NCI-H82 treated with DMSO at 0.1 percent for 48 hours (cell line): ENCODE measurements around the gene SLC6A8.
"Not testable (repeated sequence)": the region's sequence is repeated elsewhere in the genome, so short reads cannot be mapped to it uniquely, and the experiment has no call there.

Source experiments
- DNase-seq: peaks from one replicate; lab custom pipeline; 2025; ENCODE audit not compliant: unreplicated experiment; lab: John Stamatoyannopoulos, UW

The SLC6A8 gene

GRCh38 chrX:153728951-153729631 is 41.4 kb downstream of the SLC6A8 start:
- DNase-seq: no peak

- not testable (repeated sequence) for DNase-seq
Observed at GRCh38 chrX:153730115-153730514, 42.4 kb downstream of the SLC6A8 start.

GRCh38 chrX:153731117-153731844 is 43.6 kb downstream of the SLC6A8 start:
- DNase-seq: no peak

- DNase-seq: no peak
Observed at GRCh38 chrX:153731845-153732215, 44.1 kb downstream of the SLC6A8 start.

- no peak for DNase-seq
Observed at GRCh38 chrX:153732401-153732800, 44.7 kb downstream of the SLC6A8 start.

- DNase-seq: no peak
Observed at GRCh38 chrX:153733651-153734240, 46.0 kb downstream of the SLC6A8 start.

- no peak for DNase-seq
Observed at GRCh38 chrX:153734871-153735270, 47.1 kb downstream of the SLC6A8 start.

- DNase-seq: no peak
Observed at GRCh38 chrX:153735274-153735673, 47.5 kb downstream of the SLC6A8 start.

- DNase-seq: no peak
Observed at GRCh38 chrX:153736071-153736820, 48.5 kb downstream of the SLC6A8 start.

- no peak for DNase-seq
Observed at GRCh38 chrX:153736871-153737441, 49.2 kb downstream of the SLC6A8 start.

GRCh38 chrX:153738056-153738605 is 50.4 kb downstream of the SLC6A8 start:
- no peak for DNase-seq

- DNase-seq: no peak
Observed at GRCh38 chrX:153739754-153740486, 52.2 kb downstream of the SLC6A8 start.

GRCh38 chrX:153740631-153741222 is 53.0 kb downstream of the SLC6A8 start:
- no peak for DNase-seq

- no peak for DNase-seq
Observed at GRCh38 chrX:153741446-153741845, 53.7 kb downstream of the SLC6A8 start.

GRCh38 chrX:153742111-153742510 is 54.4 kb downstream of the SLC6A8 start:
- not testable (repeated sequence) for DNase-seq

- DNase-seq: not testable (repeated sequence)
Observed at GRCh38 chrX:153742796-153743467, 55.2 kb downstream of the SLC6A8 start.

- DNase-seq: peak; percentile 18
Observed at GRCh38 chrX:153743468-153744209, 55.9 kb downstream of the SLC6A8 start.

GRCh38 chrX:153744210-153745066 is 56.7 kb downstream of the SLC6A8 start:
- DNase-seq: no peak
